SK-N-SH (cell line): Measurements from ENCODE around the gene C2CD3. TPM values are rescaled to one million over a fixed set of nuclear protein-coding genes. Genes with fewer than 3 reads are reported as not detected.

Source experiments
- CTCF ChIA-PET: fragments of 300-600, 350-600 bp; formaldehyde crosslinking; extraction: SDS; loops from one replicate; lab custom pipeline; 2021; lab: Yijun Ruan, JAX
- POLR2A ChIA-PET: fragments of 350-600 bp; sonication (Branson Sonifier 250); formaldehyde crosslinking; extraction: SDS; loops from one replicate; lab custom pipeline; 2020; ENCODE audit warnings: antibody characterized with exemption, inconsistent platforms; lab: Yijun Ruan, JAX
- DNase-seq: peaks from one replicate; pipeline ENCODE4 v3.0.0; 2012
- H2AFZ ChIP-seq: fragments of 200-600 bp; sonication (generic); 2 replicates; pipeline ENCODE4 v1.8.1; 2016; ENCODE audit warnings: antibody characterized with exemption, mild to moderate bottlenecking, low read depth
- H3F3A ChIP-seq: fragments of 200-600 bp; sonication (generic); replicated peaks from 2 replicates; pipeline ENCODE3; 2016; ENCODE audit warnings: antibody characterized with exemption, mild to moderate bottlenecking; ENCODE audit not compliant: insufficient read depth
- H3K27ac ChIP-seq, 2 experiments: fragments of 200-500 bp in 1 of 2; fragments of 200-600 bp in 1 of 2; sonication (Bioruptor generic) in 1 of 2; sonication (generic), shearing (Covaris generic) in 1 of 2; 2 replicates each; pipeline versions ENCODE4 v1.5.1 to v1.6.1; 2014 to 2016; ENCODE audit warnings: low read depth in 2 of 2, inconsistent platforms in 1 of 2, low read length in 1 of 2, mild to moderate bottlenecking in 1 of 2, mixed read lengths in 1 of 2
- H3K27me3 ChIP-seq: fragments of 200-600 bp; sonication (generic), shearing (Covaris generic); 2 replicates; pipeline ENCODE4 v1.6.1; 2016; ENCODE audit warnings: mixed run types; ENCODE audit not compliant: insufficient read depth
- H3K36me3 ChIP-seq, 2 experiments: fragments of 200-500 bp in 1 of 2; fragments of 200-600 bp in 1 of 2; sonication (Bioruptor generic) in 1 of 2; sonication (generic) in 1 of 2; replicated peaks in 1 of 2; 2 replicates each; pipeline versions ENCODE3 to v1.5.1; 2014 to 2016; ENCODE audit warnings: low read length in 1 of 2, mild to moderate bottlenecking in 1 of 2; ENCODE audit not compliant: insufficient read depth in 2 of 2, control insufficient read depth in 1 of 2
- H3K4me1 ChIP-seq, 2 experiments: fragments of 200-500 bp in 1 of 2; fragments of 200-600 bp in 1 of 2; sonication (Bioruptor generic) in 1 of 2; sonication (generic), shearing (Covaris generic) in 1 of 2; 2 replicates each; pipeline versions ENCODE4 v1.5.1 to v1.6.1; 2014 to 2016; ENCODE audit warnings: low read depth in 1 of 2, low read length in 1 of 2, mixed run types in 1 of 2; ENCODE audit not compliant: insufficient read depth in 2 of 2, control insufficient read depth in 1 of 2
- H3K4me2 ChIP-seq: fragments of 200-600 bp; sonication (generic), shearing (Covaris generic); 2 replicates; pipeline ENCODE4 v1.6.1; 2017; ENCODE audit warnings: mixed run types
- H3K4me3 ChIP-seq, 2 experiments: fragments of 200-500 bp in 1 of 2; fragments of 200-600 bp in 1 of 2; sonication (Bioruptor generic) in 1 of 2; sonication (generic), shearing (Covaris generic) in 1 of 2; 2 replicates each; pipeline versions ENCODE4 v1.5.1 to v1.8.1; 2014 to 2016; ENCODE audit warnings: low read depth in 2 of 2, inconsistent platforms in 1 of 2, low read length in 1 of 2, mild to moderate bottlenecking in 1 of 2, mixed read lengths in 1 of 2, moderate library complexity in 1 of 2
- H3K79me2 ChIP-seq: fragments of 200-600 bp; sonication (generic); 2 replicates; pipeline ENCODE4 v1.8.1; 2017; ENCODE audit warnings: mild to moderate bottlenecking; ENCODE audit not compliant: insufficient read depth
- H3K9ac ChIP-seq: fragments of 200-600 bp; sonication (generic); 2 replicates; pipeline ENCODE4 v1.6.1; 2017; ENCODE audit warnings: mixed run types
- H3K9me2 ChIP-seq: fragments of 200-600 bp; sonication (generic); 2 replicates; pipeline ENCODE4 v1.6.1; 2017; ENCODE audit warnings: mixed run types
- H3K9me3 ChIP-seq: fragments of 200-600 bp; sonication (generic); 2 replicates; pipeline ENCODE4 v1.6.1; 2017; ENCODE audit warnings: mixed run types, mild to moderate bottlenecking, moderate library complexity
- H4K20me1 ChIP-seq: fragments of 200-600 bp; sonication (generic); 2 replicates; pipeline ENCODE4 v1.6.1; 2017; ENCODE audit warnings: mild to moderate bottlenecking, mixed run types; ENCODE audit not compliant: insufficient read depth
- CHD2 ChIP-seq: fragments of 150-350 bp; IDR thresholded peaks from 2 replicates; pipeline ENCODE4 v1.6.1; 2018; ENCODE audit warnings: low read length; ENCODE audit not compliant: partially characterized antibody
- EP300 ChIP-seq, 2 experiments: IDR thresholded peaks; 2 replicates each; pipeline versions ENCODE4 v1.4.0 to v1.6.1; 2012; ENCODE audit warnings: borderline replicate concordance in 1 of 2, low read depth in 1 of 2, low read length in 1 of 2
- FOSL2 ChIP-seq: IDR thresholded peaks from 2 replicates; pipeline ENCODE4 v1.4.0; 2012; ENCODE audit warnings: low read depth, mild to moderate bottlenecking, moderate library complexity, borderline replicate concordance
- FOXM1 ChIP-seq: IDR thresholded peaks from 2 replicates; pipeline ENCODE4 v1.4.0; 2012; ENCODE audit warnings: low read depth, mild to moderate bottlenecking
- MEF2A ChIP-seq: IDR thresholded peaks from 2 replicates; pipeline ENCODE4 v1.4.0; 2012; ENCODE audit warnings: low read depth, borderline replicate concordance
- NFIC ChIP-seq: IDR thresholded peaks from 2 replicates; pipeline ENCODE4 v1.4.0; 2012; ENCODE audit warnings: borderline replicate concordance
- NRF1 ChIP-seq: IDR thresholded peaks from 2 replicates; pipeline ENCODE4 v1.6.1; 2012; ENCODE audit warnings: low read depth, mild to moderate bottlenecking, low read length
- PBX3 ChIP-seq: IDR thresholded peaks from 2 replicates; pipeline ENCODE4; 2012
- TCF12 ChIP-seq: IDR thresholded peaks from 2 replicates; pipeline ENCODE4 v1.4.0; 2012
- USF2 ChIP-seq: fragments of 150-350 bp; IDR thresholded peaks from 2 replicates; pipeline ENCODE4 v1.6.1; 2017; ENCODE audit warnings: antibody characterized with exemption, low read length, low read depth, borderline replicate concordance
- WGBS: methylation state at CpG from one replicate; pipeline ENCODE4 v1.1.6; 2017; ENCODE audit warnings: low lambda C conversion rate; 5-methylcytosine and 5-hydroxymethylcytosine counted together
- polyA plus RNA-seq, 3 experiments: library from polyadenylated mRNA; depleted of rRNA; stranded (reverse); fragments of >200 nt; gene quantifications; 2 replicates each; pipeline ENCODE4 v1.2.3, GENCODE V29; 2012
- TF ChIP-seq, protein P1 (sequence below): IDR thresholded peaks from 2 replicates; pipeline ENCODE4 v1.4.0; 2012; ENCODE audit warnings: low read depth

Gene C2CD3
- polyA plus RNA-seq, 1 of the 3 experiments (the other 2 are of a cell fraction): 7.0 TPM

DNA sequence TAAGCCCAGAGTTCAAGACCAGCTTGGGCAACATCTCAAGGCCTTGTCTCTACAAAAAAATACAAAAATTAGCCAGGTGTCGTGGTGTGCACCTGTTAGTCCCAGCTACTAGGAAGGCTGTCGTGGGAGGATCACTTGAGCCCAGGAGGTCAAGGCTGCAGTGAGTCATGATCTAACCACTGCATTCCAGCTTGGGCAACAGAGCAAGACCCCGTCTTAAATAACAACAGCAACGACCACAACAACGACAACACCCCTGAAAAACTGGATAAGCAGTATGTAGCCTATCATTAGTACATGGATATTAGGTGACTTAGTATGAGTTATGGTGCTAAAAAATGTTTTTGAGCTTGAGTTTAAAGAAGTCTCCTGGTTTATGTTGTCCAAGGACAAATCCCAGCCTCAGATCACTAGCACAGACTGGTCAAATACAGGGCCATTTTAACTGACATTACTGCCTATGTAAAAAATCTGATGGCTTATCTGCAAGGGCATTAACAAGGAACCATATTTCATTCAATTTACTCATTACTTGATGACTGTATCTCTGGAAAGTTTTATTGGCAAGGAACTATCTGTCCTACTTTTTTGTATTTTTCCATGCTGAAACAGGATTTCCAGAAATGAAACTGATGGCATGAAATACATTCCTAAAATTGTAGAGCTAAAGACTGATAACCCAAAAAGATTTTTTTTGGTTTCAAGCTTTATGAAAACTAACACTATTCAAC lies 23.4 kb downstream of the C2CD3 start:
- H3K27ac ChIP-seq: no peak overlapping the region; a peak in 1 of 4 replicates
- TF ChIP-seq NRF1 (no peak), MEF2A (no peak), PBX3 (peak; percentile 52; the same call in 1 of the 2 replicates), FOXM1 (no peak), CHD2 (no peak), USF2 (no peak), EP300 (IDR thresholded peaks at IDR 0.05; ENCODE audit: borderline replicate concordance in 1 of 2, low read depth in 1 of 2, low read length in 1 of 2) (0 out of 4 replicates have a peak, but pooled peaks of 1 of the 2 experiments have one; percentile 29), FOSL2 (0 out of 2 replicates have a peak, but pooled peaks have one; percentile 19), TCF12 (peak; percentile 16; the same call in 1 of the 2 replicates)
- TF ChIP-seq, protein P1, sequence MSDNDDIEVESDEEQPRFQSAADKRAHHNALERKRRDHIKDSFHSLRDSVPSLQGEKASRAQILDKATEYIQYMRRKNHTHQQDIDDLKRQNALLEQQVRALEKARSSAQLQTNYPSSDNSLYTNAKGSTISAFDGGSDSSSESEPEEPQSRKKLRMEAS: no peak
- peaks cover 0 to 15% of the 10 kb centered on the region in 2 experiments for H3K36me3 ChIP-seq
- no peak overlapping the region for H3K9ac ChIP-seq
- 90% methylated on average over 5 of the region's 5 CpGs for WGBS
- H3K79me2 ChIP-seq: peaks cover 29% of the 10 kb centered on the region; the same call in 1 of the 2 replicates
- no peaks in the 10 kb centered on the region for H3K27me3 ChIP-seq
- H4K20me1 ChIP-seq: no peaks in the 10 kb centered on the region
- no peak for DNase-seq
- H3K4me2 ChIP-seq: no peak overlapping the region
- H3K9me3 ChIP-seq: no peaks in the 10 kb centered on the region
- H3K9me2 ChIP-seq: no peaks in the 10 kb centered on the region
- no peak overlapping the region for H2AFZ ChIP-seq
- peaks cover 0 to 8% of the 10 kb centered on the region in 2 experiments; a peak in 1 of 4 replicates for H3K4me1 ChIP-seq
- peaks cover 11% of the 10 kb centered on the region for H3F3A ChIP-seq
- no peak overlapping the region for H3K4me3 ChIP-seq
- POLR2A ChIA-PET: no interaction called here
- CTCF ChIA-PET: interaction anchor here (1.4 kb wide), 1 partner anchor 11 kb away, joined by 3 read pairs; no protein-coding TSS in a partner anchor

DNA sequence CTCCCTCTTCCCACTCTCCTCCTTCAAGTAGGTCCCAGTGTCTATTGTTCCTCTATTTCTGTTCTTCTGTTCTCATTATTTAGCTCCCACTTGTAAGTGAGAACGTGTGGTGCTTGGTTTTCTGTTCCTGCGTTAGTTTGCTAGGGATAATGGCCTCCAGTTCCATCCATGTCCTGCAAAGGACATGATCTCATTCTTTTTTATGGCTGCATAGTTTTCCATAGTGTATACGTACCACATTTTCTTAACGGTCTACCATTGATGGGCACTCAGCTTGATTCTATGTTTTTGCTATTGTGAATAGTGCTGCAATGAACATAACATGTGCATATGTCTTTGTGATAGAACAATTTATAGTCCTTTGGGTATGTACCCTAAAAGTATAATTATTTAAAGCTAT lies 26.2 kb downstream of the C2CD3 start:
- Histone ChIP-seq H3K9me2 (no peaks in the 10 kb centered on the region), H3K9me3 (no peaks in the 10 kb centered on the region), H3K27me3 (no peaks in the 10 kb centered on the region), H3F3A (peaks cover 16% of the 10 kb centered on the region), H3K79me2 (peaks cover 14% of the 10 kb centered on the region; the same call in 1 of the 2 replicates), H4K20me1 (no peaks in the 10 kb centered on the region), H3K9ac (no peak overlapping the region), H3K4me1 (peaks cover 5 to 15% of the 10 kb centered on the region in 2 experiments; a peak in 3 of 4 replicates), H3K36me3 (peaks cover 0 to 10% of the 10 kb centered on the region in 2 experiments), H3K4me2 (no peak overlapping the region), H2AFZ (no peak overlapping the region), H3K27ac (no peak overlapping the region), H3K4me3 (no peak overlapping the region)
- WGBS: 99% methylated on average over 4 of the region's 4 CpGs
- POLR2A ChIA-PET: no interaction called here
- CTCF ChIA-PET: interaction anchor here (1.2 to 1.5 kb wide), 2 partner anchors 9 to 181 kb away, joined by 3 to 5 read pairs; no protein-coding TSS in a partner anchor
- no peak for DNase-seq
- TF ChIP-seq NFIC: no peak
